Duodenal mucosa (tissue), 2 donors: ENCODE measurements around the gene SLC24A4.

ENCODE experiments used
- H3K27ac ChIP-seq: one replicate; pipeline ENCODE4 v1.7.0; 2013; ENCODE audit warnings: low read depth, low read length
- H3K27me3 ChIP-seq, 2 donors: one replicate each; pipeline ENCODE4 v1.7.0; 2013; ENCODE audit warnings: low read length in 2 of 2, control low read depth in 1 of 2; ENCODE audit not compliant: insufficient read depth in 2 of 2, control insufficient read depth in 1 of 2
- H3K36me3 ChIP-seq, 2 donors: one replicate each; pipeline ENCODE4 v1.7.0; 2013; ENCODE audit warnings: low read length in 2 of 2, control low read depth in 1 of 2; ENCODE audit not compliant: insufficient read depth in 2 of 2, control insufficient read depth in 1 of 2
- H3K4me1 ChIP-seq, 2 donors: one replicate each; pipeline ENCODE4 v1.7.0; 2013; ENCODE audit warnings: low read length in 2 of 2, control low read depth in 1 of 2; ENCODE audit not compliant: insufficient read depth in 2 of 2, control insufficient read depth in 1 of 2
- H3K4me3 ChIP-seq, 2 donors: one replicate each; pipeline ENCODE4 v1.7.0; 2013; ENCODE audit warnings: low read length in 2 of 2, low read depth in 1 of 2
- H3K9ac ChIP-seq, 2 donors: one replicate each; pipeline ENCODE4 v1.7.0; 2013; ENCODE audit warnings: low read length in 2 of 2, low read depth in 1 of 2
- H3K9me3 ChIP-seq, 2 donors: one replicate each; pipeline ENCODE4 v1.7.0; 2013; ENCODE audit warnings: low read length in 2 of 2, control low read depth in 1 of 2; ENCODE audit not compliant: control insufficient read depth in 1 of 2

SLC24A4 gene

DNA sequence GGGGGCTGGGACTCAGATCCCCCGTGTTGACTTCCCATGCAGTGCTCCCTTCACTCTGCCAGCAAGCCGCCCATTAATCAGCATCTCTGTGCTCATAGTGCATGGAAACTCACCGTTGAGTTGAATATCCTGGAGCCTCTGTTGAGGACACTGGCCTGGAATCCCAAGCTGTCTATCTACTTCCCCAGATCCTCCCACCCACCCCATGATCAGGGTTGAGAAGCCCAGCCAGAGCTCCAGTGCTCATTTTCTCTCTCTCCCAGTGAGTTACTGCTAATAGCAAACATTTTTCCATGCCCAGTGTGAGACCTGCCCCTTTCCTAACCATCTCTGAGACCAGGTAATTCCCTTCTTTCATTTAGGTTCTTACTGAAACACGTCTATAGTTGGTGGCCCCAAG is 88.2 kb downstream of the SLC24A4 start:
- Histone ChIP-seq H3K4me1 (peaks cover 5 to 14% of the 10 kb centered on the region in 2 donors), H3K36me3 (no peaks in the 10 kb centered on the region), H3K9ac (no peak overlapping the region), H3K9me3 (no peaks in the 10 kb centered on the region), H3K4me3 (no peak overlapping the region), H3K27ac (no peak overlapping the region), H3K27me3 (no peaks in the 10 kb centered on the region)

DNA sequence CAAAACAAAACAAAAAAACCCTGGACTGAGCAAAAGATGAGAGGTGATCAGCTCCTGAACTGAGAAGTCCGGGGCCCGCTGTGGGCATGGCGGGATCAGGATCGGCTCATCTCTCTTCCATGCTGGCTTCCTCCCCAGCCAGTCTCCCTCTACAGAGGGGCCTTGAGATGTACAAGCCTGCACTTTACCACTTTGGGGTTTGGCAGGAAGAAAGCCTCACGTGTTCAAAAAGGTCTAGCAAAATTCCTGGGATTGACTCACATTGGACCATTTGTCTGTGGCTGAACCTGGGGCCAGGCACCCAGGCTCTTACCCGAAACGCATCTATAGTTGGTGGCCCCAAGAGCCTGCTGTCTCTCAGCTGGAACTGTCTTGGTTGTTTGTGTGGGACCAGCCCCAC is 89.0 kb downstream of the SLC24A4 start:
- H3K4me3 ChIP-seq = no peak overlapping the region
- no peaks in the 10 kb centered on the region for H3K36me3 ChIP-seq
- H3K27ac ChIP-seq = no peak overlapping the region
- H3K27me3 ChIP-seq = no peaks in the 10 kb centered on the region
- no peaks in the 10 kb centered on the region for H3K9me3 ChIP-seq
- H3K9ac ChIP-seq = no peak overlapping the region
- peaks cover 5 to 14% of the 10 kb centered on the region in 2 donors for H3K4me1 ChIP-seq

DNA sequence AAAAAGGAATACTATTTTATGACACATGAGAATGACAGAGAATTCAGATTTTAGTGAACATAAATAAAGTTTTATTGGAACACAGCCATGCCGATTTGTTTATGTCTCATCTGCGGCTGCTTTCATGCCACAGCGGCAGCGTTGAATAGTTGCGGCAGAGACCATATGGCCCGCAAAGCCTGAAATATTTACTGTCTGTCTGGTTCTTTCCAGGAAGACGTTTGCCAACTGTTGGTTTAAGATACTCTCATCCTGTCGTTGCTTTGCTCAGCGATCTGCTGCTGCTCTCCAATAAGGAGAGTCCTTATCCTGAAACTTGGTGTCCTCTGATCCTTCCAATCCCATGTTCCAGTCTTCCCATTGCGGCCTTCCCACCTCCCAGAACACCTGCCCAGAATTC is 89.9 kb downstream of the SLC24A4 start:
- Histone ChIP-seq H3K4me1 (peaks cover 5 to 14% of the 10 kb centered on the region in 2 donors), H3K27me3 (no peaks in the 10 kb centered on the region), H3K36me3 (no peaks in the 10 kb centered on the region), H3K27ac (no peak overlapping the region), H3K9me3 (no peaks in the 10 kb centered on the region), H3K4me3 (no peak overlapping the region), H3K9ac (no peak overlapping the region)

DNA sequence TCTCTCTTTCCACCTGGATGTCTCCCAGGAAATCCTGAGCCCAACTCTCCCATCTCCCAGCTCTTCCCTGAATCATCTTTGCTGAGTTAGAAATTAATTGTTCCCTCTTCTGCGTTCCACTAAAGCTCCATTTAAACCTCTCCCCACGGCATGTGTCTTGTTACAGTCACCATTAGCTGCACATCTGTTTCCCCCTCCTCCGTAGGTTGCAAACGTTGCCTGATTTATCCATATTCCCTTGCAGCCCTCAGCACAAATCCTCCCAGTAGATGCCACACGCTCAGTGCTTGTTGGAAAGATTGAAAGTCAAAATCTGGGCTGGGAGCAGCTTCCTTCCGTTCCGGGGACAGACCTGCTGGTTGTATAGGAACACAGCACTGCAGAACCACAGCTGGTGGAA is 90.4 kb downstream of the SLC24A4 start:
- Histone ChIP-seq H3K4me3 (no peak overlapping the region), H3K4me1 (peaks cover 5 to 10% of the 10 kb centered on the region in 2 donors), H3K27ac (no peak overlapping the region), H3K9me3 (no peaks in the 10 kb centered on the region), H3K27me3 (no peaks in the 10 kb centered on the region), H3K9ac (no peak overlapping the region), H3K36me3 (no peaks in the 10 kb centered on the region)

DNA sequence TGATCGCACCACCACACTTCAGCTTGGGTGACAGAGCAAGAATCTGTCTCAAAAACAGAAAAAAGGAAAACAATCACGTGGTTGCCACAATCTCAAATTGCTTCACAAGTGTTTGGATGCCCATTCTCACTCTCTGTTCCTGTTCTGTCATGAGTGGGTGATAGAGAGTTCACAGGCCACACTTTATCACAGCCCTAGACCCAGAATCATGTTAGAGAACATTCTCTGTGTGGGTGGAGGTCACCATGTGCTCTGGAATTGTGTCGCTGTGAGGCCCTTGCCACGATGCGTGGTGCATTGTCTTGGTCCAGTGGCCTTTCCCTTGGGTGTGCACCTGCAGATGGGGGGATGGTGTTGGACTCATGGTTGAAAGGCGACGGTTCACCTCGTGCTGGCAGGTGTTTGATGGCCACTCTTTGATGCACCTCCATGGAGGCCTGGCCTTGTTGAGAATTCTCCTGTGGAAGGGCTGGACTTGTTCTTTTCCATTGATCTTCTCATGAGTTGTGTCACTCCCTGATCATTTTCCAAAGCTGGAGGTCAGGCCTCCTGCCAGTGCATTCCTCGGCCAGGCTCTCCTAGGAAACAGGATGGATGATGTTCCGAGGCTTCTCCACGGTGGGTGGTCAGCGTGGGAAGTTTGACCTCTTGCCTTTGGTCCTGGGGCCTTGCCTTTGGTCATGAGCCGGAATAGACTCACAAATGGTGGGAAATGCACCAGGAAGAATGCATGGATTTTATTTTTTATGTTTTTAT is 91.9 kb downstream of the SLC24A4 start:
- Histone ChIP-seq H3K4me3 (no peak overlapping the region), H3K36me3 (no peaks in the 10 kb centered on the region), H3K27me3 (no peaks in the 10 kb centered on the region), H3K9ac (no peak overlapping the region), H3K4me1 (peaks cover 0 to 5% of the 10 kb centered on the region in 2 donors), H3K27ac (no peak overlapping the region), H3K9me3 (no peaks in the 10 kb centered on the region)

DNA sequence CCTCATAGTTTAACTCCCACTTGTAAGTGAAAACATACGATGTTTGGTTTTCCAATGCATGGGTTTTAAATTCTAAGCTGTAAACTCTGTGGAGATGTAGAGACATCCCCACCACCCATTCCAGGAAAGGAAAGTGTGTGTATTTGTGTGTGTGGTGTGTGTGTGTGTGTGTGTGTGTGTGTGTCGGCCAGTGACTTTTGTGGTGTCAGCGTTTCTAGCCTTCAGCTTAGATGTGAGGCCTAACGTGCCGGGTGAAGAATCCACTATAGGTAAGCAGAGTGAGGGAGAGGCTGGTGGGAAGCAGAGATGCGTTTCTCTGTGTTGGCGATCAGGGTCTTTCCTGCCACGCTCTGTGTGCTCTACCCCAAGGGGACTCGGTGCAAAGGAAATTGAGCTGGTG is 93.0 kb downstream of the SLC24A4 start:
- Histone ChIP-seq H3K4me3 (no peak overlapping the region), H3K27ac (no peak overlapping the region), H3K27me3 (no peaks in the 10 kb centered on the region), H3K9ac (no peak overlapping the region), H3K9me3 (no peaks in the 10 kb centered on the region), H3K36me3 (no peaks in the 10 kb centered on the region), H3K4me1 (peaks cover 0 to 5% of the 10 kb centered on the region in 2 donors)

DNA sequence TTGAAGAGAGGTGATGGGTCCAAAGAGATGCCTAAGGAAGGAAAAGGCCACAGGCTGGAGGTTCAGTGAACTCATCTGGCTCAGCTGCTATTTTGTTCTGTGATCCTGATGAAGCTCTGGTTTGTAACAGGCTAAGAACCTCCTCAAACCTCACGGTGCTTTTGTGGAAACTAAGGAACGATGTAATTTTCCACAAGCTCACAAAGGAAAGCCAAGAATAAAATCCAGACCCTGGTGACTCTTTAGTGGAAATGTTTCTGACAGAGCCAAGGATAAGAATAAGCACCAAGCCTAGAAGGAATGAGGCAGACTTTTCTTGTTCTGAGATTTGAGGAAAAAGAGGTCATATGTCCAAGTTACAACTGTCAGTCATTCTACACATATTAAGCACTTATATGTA is 93.6 kb downstream of the SLC24A4 start:
- no peaks in the 10 kb centered on the region for H3K27me3 ChIP-seq
- H3K9ac ChIP-seq = no peak overlapping the region
- no peak overlapping the region for H3K27ac ChIP-seq
- H3K4me3 ChIP-seq = no peak overlapping the region
- no peaks in the 10 kb centered on the region for H3K36me3 ChIP-seq
- H3K4me1 ChIP-seq = peaks cover 0 to 5% of the 10 kb centered on the region in 2 donors
- H3K9me3 ChIP-seq = no peaks in the 10 kb centered on the region

DNA sequence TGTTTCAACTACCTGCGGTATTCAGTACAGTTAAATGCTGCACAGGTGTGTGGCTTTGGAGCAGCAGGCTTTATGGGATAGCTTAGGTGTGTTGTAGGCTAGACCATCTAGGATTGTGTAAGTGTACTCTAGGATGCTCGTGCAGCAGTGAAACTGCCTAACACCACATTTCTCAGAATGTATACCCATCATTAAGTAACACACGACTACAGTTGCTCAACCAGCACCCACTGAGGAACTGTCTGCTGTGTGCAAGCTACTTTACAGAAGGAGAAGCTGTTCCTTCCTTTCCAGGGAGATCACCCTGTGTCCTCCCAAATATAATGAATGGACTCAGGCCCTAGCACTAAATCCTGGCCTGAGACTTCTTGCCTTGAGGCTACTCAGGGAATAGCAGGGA is 94.8 kb downstream of the SLC24A4 start:
- no peaks in the 10 kb centered on the region for H3K27me3 ChIP-seq
- no peaks in the 10 kb centered on the region for H3K36me3 ChIP-seq
- no peak overlapping the region for H3K27ac ChIP-seq
- H3K4me1 ChIP-seq = peaks cover 0 to 5% of the 10 kb centered on the region in 2 donors
- H3K9ac ChIP-seq = no peak overlapping the region
- no peaks in the 10 kb centered on the region for H3K9me3 ChIP-seq
- H3K4me3 ChIP-seq = no peak overlapping the region

DNA sequence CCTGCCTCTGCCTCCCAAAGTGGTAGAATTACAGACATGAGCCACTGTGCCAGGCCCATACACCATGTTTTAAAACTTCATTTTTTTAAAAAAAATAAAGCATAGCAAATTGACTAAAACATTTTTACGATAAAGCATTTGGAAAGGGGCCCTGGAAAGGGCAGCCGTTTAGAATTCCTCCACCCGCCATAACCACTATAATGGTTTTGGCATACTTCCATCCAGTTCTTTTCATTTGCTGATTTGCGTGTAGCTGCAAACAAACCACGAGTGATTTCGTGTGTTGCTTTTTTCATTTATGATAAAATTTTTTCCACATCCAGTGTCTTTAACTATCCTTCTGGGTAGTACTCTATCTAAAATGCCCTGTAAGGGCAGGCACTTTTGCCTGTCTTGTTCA is 98.8 kb downstream of the SLC24A4 start:
- H3K4me1 ChIP-seq = no peaks in the 10 kb centered on the region
- no peaks in the 10 kb centered on the region for H3K27me3 ChIP-seq
- H3K36me3 ChIP-seq = no peaks in the 10 kb centered on the region
- H3K27ac ChIP-seq = no peak overlapping the region
- H3K9me3 ChIP-seq = no peaks in the 10 kb centered on the region
- H3K4me3 ChIP-seq = no peak overlapping the region
- H3K9ac ChIP-seq = no peak overlapping the region

DNA sequence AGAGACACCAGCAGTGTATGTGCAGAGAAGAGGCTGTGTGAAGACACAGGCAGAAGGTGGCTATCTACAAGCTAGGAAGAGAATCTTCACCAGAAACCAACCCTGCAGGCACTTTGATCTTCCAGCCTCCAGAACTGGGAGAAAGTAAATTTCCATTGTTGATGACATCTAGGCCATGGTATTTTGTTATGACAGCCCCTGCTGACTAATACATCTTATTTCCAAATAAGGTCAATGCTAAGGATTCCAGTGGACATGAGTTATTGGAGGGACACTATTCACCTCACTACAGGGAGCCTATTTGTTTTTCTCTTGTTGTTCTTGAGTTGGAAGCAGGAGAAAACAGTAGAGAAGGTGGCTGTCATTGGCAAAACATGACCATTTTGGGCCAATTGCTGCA is 102.1 kb downstream of the SLC24A4 start:
- H3K9ac ChIP-seq = no peak overlapping the region
- H3K36me3 ChIP-seq = no peaks in the 10 kb centered on the region
- peaks cover 0 to 4% of the 10 kb centered on the region in 2 donors for H3K4me1 ChIP-seq
- H3K27ac ChIP-seq = no peak overlapping the region
- H3K9me3 ChIP-seq = no peaks in the 10 kb centered on the region
- H3K4me3 ChIP-seq = no peak overlapping the region
- no peaks in the 10 kb centered on the region for H3K27me3 ChIP-seq
